ENCODE measurements around the gene GCK. TPM values are rescaled to one million over a fixed set of nuclear protein-coding genes. Genes with fewer than 3 reads are reported as not detected.

Gene GCK
- total RNA-seq, 4 donors from 2014 or later, result not detected

GRCh38 chr7:44229546-44230105, 40.4 kb upstream of the GCK start:
- Histone ChIP-seq H3K4me1 (no peaks in the 10 kb centered on the region), H3K27ac (no peak overlapping the region), H3K27me3 (no peaks in the 10 kb centered on the region), H3K9me3 (no peaks in the 10 kb centered on the region), H3K4me3 (no peak overlapping the region), H3K36me3 (no peaks in the 10 kb centered on the region)
- DNase-seq, result no peak
- TF ChIP-seq CTCF (IDR thresholded peaks at IDR 0.05), result no peak
- no peak for TF ChIP-seq POLR2A (IDR thresholded peaks at IDR 0.05)

- Histone ChIP-seq H3K27ac (no peak overlapping the region), H3K9me3 (no peaks in the 10 kb centered on the region), H3K4me1 (no peaks in the 10 kb centered on the region), H3K27me3 (no peaks in the 10 kb centered on the region), H3K4me3 (no peak overlapping the region), H3K36me3 (no peaks in the 10 kb centered on the region)
- DNase-seq, result no peak
- TF ChIP-seq POLR2A (IDR thresholded peaks at IDR 0.05), result no peak
- no peak for TF ChIP-seq CTCF (IDR thresholded peaks at IDR 0.05)
Measured at GRCh38 chr7:44228571-44229350, 39.5 kb upstream of the GCK start.

GRCh38 chr7:44227911-44228310, 38.7 kb upstream of the GCK start:
- no peaks in the 10 kb centered on the region for H3K4me1 ChIP-seq
- H3K36me3 ChIP-seq, result no peaks in the 10 kb centered on the region
- H3K4me3 ChIP-seq, result no peak overlapping the region
- no peak for TF ChIP-seq CTCF (IDR thresholded peaks at IDR 0.05)
- TF ChIP-seq POLR2A (IDR thresholded peaks at IDR 0.05), result no peak
- no peaks in the 10 kb centered on the region for H3K9me3 ChIP-seq
- DNase-seq, result no peak
- no peaks in the 10 kb centered on the region for H3K27me3 ChIP-seq
- no peak overlapping the region for H3K27ac ChIP-seq

- Histone ChIP-seq H3K27ac (no peak overlapping the region), H3K36me3 (no peaks in the 10 kb centered on the region), H3K9me3 (no peaks in the 10 kb centered on the region), H3K4me3 (no peak overlapping the region), H3K27me3 (no peaks in the 10 kb centered on the region), H3K4me1 (no peaks in the 10 kb centered on the region)
- TF ChIP-seq POLR2A (IDR thresholded peaks at IDR 0.05) (no peak), CTCF (IDR thresholded peaks at IDR 0.05) (no peak)
- no peak for DNase-seq
Measured at GRCh38 chr7:44226396-44226753, 37.1 kb upstream of the GCK start.

- Histone ChIP-seq H3K4me3 (no peak overlapping the region), H3K4me1 (no peaks in the 10 kb centered on the region), H3K36me3 (no peaks in the 10 kb centered on the region), H3K27me3 (no peaks in the 10 kb centered on the region), H3K9me3 (no peaks in the 10 kb centered on the region), H3K27ac (no peak overlapping the region)
- DNase-seq, result no peak
- TF ChIP-seq POLR2A (IDR thresholded peaks at IDR 0.05) (no peak), CTCF (IDR thresholded peaks at IDR 0.05) (no peak)
Measured at GRCh38 chr7:44225566-44226395, 36.5 kb upstream of the GCK start.

All from Peyer's patch (tissue), 4 donors.